ENCODE results near the gene ACACA.

The ACACA gene

GRCh38 chr17:37259030-37259735 is 147.5 kb downstream of the ACACA start:
- CTCF ChIA-PET: interaction anchor here (0.6 to 0.7 kb wide), 2 partner anchors 411 to 1398 kb away, joined by 4 read pairs; no protein-coding TSS in a partner anchor
- POLR2A ChIA-PET (ENCODE audit: low non-redundant PET): no interaction called here
- H3K27ac ChIP-seq: no peak overlapping the region
- peak; percentile 19 for DNase-seq (ENCODE audit: low spot score)
- TF ChIP-seq CTCF (conservative IDR thresholded peaks at IDR 0.05; ENCODE audit: low read depth): no peak

GRCh38 chr17:37256627-37257026 is 150.0 kb downstream of the ACACA start:
- DNase-seq (ENCODE audit: low spot score): no peak
- TF ChIP-seq CTCF (conservative IDR thresholded peaks at IDR 0.05; ENCODE audit: low read depth): no peak
- ChIA-PET CTCF (no interaction called here), POLR2A (ENCODE audit: low non-redundant PET) (no interaction called here)
- H3K27ac ChIP-seq: no peak overlapping the region

- CTCF ChIA-PET: interaction anchor here (0.6 to 1.1 kb wide), 3 partner anchors 17 to 118 kb away, joined by 3 to 4 read pairs (median 3); no protein-coding TSS in a partner anchor
- no peak overlapping the region for H3K27ac ChIP-seq
- POLR2A ChIA-PET (ENCODE audit: low non-redundant PET): no interaction called here
Observed at GRCh38 chr17:37255432-37255831, 151.2 kb downstream of the ACACA start.

GRCh38 chr17:37247825-37248224 is 158.8 kb downstream of the ACACA start:
- TF ChIP-seq CTCF (conservative IDR thresholded peaks at IDR 0.05; ENCODE audit: low read depth): no peak
- CTCF ChIA-PET: no interaction called here
- POLR2A ChIA-PET (ENCODE audit: low non-redundant PET): no interaction called here
- no peak overlapping the region for H3K27ac ChIP-seq
- DNase-seq (ENCODE audit: low spot score): no peak

More at GRCh38 chr17:37255432-37255831, 151.2 kb downstream of the ACACA start:
- DNase-seq (ENCODE audit: low spot score): no peak
- TF ChIP-seq CTCF (conservative IDR thresholded peaks at IDR 0.05; ENCODE audit: low read depth): no peak

GRCh38 chr17:37246085-37246484 is 160.6 kb downstream of the ACACA start:
- no peak for DNase-seq (ENCODE audit: low spot score)
- no peak overlapping the region for H3K27ac ChIP-seq
- no peak for TF ChIP-seq CTCF (conservative IDR thresholded peaks at IDR 0.05; ENCODE audit: low read depth)
- CTCF ChIA-PET: no interaction called here
- POLR2A ChIA-PET (ENCODE audit: low non-redundant PET): no interaction called here

GRCh38 chr17:37240381-37240780 is 166.3 kb downstream of the ACACA start:
- no peak for DNase-seq (ENCODE audit: low spot score)
- ChIA-PET POLR2A (ENCODE audit: low non-redundant PET) (no interaction called here), CTCF (interaction anchor here (0.6 to 1.5 kb wide), 10 partner anchors 17 to 1588 kb away, joined by 3 to 8 read pairs (median 4); no protein-coding TSS in a partner anchor)
- TF ChIP-seq CTCF (conservative IDR thresholded peaks at IDR 0.05; ENCODE audit: low read depth): no peak
- H3K27ac ChIP-seq: no peak overlapping the region
